HEK293T (cell line): Measurements from ENCODE around the gene FOXP4.

Source experiments
- FOXA1 ChIP-seq: fragments of 450-650 bp; IDR thresholded peaks from 2 replicates; pipeline ENCODE4 v1.6.1; 2016; ENCODE audit warnings: mild to moderate bottlenecking
- FOXM1 ChIP-seq: fragments of 450-650 bp; IDR thresholded peaks from 2 replicates; pipeline ENCODE4 v1.6.1; 2017; ENCODE audit warnings: mild to moderate bottlenecking, borderline replicate concordance
- L3MBTL2 ChIP-seq: fragments of 450-650 bp; conservative IDR thresholded peaks from 2 replicates; pipeline ENCODE4 v1.6.1; 2016; ENCODE audit warnings: mild to moderate bottlenecking
- PKNOX1 ChIP-seq: fragments of 450-650 bp; IDR thresholded peaks from 2 replicates; pipeline ENCODE4 v1.6.1; 2016
- TARDBP ChIP-seq: fragments of 450-650 bp; IDR thresholded peaks from 2 replicates; pipeline ENCODE4 v1.6.1; 2016

GRCh38 chr6:41498968-41499599, 47.1 kb upstream of the FOXP4 start:
- TF ChIP-seq L3MBTL2 (no peak), FOXM1 (no peak), FOXA1 (no peak), PKNOX1 (no peak), TARDBP (no peak)
